ENCODE results near the gene MPO.

MPO gene

DNA sequence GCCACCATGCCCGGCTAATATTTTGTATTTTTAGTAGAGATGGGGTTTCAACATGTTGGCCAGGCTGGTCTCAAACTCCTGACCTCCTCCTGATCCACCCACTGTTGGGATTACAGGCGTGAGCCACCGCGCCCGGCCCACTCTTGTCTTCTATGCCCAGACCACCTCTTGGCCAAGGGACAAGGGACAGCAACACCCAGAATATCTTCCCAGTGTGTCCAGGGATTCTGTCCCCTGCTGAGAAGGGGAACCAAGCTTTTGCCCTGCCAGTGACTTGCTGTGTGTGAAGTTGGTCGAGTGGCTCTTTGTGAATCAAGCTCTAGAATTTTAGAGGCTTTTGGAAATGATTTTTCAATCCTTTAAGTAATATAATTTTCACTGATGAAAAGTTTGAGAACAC, 1.7 kb upstream of the MPO start:
- Histone ChIP-seq H3K4me2 (ENCODE audit: low read length) (no peak overlapping the region), H3K27me3 (ENCODE audit: control insufficient read depth, insufficient read depth, low read length) (peaks cover 30% of the 10 kb centered on the region), H3K36me3 (ENCODE audit: insufficient read depth, low read length) (no peaks in the 10 kb centered on the region), H3K4me3 (ENCODE audit: low read length) (no peak overlapping the region), H3K9ac (ENCODE audit: low read depth, low read length) (no peak overlapping the region), H3K9me3 (replicated peaks; ENCODE audit: low read length) (no peaks in the 10 kb centered on the region), H3K4me1 (ENCODE audit: control insufficient read depth, insufficient read depth, low read length) (peaks cover 9% of the 10 kb centered on the region)

DNA sequence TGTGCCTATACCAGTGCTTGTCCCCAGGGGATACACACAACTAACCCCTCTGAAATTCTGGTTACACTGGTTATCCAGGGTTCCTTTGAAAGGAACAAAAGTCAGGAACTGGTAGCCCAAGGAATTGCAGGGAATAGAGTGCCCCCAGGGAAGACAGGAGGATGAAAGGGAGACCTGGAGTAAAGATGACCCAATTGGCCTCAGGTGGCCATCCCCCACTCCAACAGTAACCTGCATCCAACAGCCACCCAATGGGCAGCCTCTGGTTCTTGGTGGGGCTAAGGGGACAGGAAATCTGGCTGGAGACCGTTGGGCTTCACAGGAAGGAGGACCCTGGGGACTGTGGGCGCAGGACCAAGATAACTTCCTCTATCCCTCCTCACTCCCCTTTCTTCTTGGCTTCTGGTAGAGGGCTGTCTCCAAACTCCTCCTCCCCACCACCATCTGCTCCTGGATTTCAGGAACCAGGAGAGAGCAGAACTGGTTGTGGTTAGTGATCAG, 826 bp upstream of the MPO start:
- Histone ChIP-seq H3K27me3 (ENCODE audit: control insufficient read depth, insufficient read depth, low read length) (peaks cover 32% of the 10 kb centered on the region), H3K4me1 (ENCODE audit: control insufficient read depth, insufficient read depth, low read length) (peaks cover 9% of the 10 kb centered on the region), H3K4me2 (ENCODE audit: low read length) (no peak overlapping the region), H3K4me3 (ENCODE audit: low read length) (no peak overlapping the region), H3K9me3 (replicated peaks; ENCODE audit: low read length) (no peaks in the 10 kb centered on the region), H3K9ac (ENCODE audit: low read depth, low read length) (no peak overlapping the region), H3K36me3 (ENCODE audit: insufficient read depth, low read length) (no peaks in the 10 kb centered on the region)

DNA sequence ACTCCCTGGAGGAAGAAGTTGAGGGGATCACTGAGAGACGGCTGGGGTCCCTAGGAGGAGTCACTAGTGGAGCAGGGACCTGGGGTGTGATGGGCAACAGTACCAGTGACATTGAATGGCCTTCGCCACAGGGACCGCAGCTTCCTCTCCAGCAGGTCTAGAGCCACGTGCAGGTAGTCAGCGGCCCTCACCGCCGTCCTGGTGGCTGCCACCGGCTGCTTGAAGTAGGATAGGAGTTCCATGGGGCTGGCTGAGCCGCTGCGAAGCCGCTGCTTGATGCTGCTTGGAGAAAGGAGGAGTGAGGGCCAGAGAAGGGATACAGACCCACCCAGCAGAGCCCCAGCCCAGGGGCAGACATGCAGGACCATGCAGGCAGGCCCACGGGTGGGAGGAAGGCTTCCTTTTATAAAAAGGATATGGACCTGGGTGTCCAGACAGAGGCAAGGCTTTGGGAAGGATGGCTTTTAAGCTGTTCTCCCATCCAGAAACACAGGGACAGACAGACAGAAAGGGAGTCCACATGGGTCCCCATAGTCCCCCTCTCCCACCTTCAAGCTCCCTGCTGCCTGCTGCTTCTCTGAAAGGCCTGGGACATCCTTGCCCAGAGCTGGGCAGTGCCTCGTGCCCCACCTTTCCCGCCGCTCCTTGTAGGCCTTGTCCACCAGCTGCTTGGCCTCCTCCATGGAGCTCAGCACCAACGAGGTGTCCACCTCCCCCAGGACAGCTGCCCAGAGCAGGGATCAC, 827 bp downstream of the MPO start:
- H3K9me3 ChIP-seq (replicated peaks; ENCODE audit: low read length) = no peaks in the 10 kb centered on the region
- no peak overlapping the region for H3K4me2 ChIP-seq (ENCODE audit: low read length)
- H3K4me1 ChIP-seq (ENCODE audit: control insufficient read depth, insufficient read depth, low read length) = peaks cover 9% of the 10 kb centered on the region
- no peaks in the 10 kb centered on the region for H3K36me3 ChIP-seq (ENCODE audit: insufficient read depth, low read length)
- H3K9ac ChIP-seq (ENCODE audit: low read depth, low read length) = no peak overlapping the region
- peaks cover 37% of the 10 kb centered on the region for H3K27me3 ChIP-seq (ENCODE audit: control insufficient read depth, insufficient read depth, low read length)
- no peak overlapping the region for H3K4me3 ChIP-seq (ENCODE audit: low read length)

- Histone ChIP-seq H3K4me1 (ENCODE audit: control insufficient read depth, insufficient read depth, low read length) (peaks cover 9% of the 10 kb centered on the region), H3K9ac (ENCODE audit: low read depth, low read length) (no peak overlapping the region), H3K4me2 (ENCODE audit: low read length) (peak overlapping the region; percentile 67), H3K9me3 (replicated peaks; ENCODE audit: low read length) (no peaks in the 10 kb centered on the region), H3K27me3 (ENCODE audit: control insufficient read depth, insufficient read depth, low read length) (peaks cover 29% of the 10 kb centered on the region), H3K36me3 (ENCODE audit: insufficient read depth, low read length) (no peaks in the 10 kb centered on the region), H3K4me3 (ENCODE audit: low read length) (peak overlapping the region; percentile 45)
Measured at GRCh38 chr17:58279016-58279711, 1.6 kb downstream of the MPO start.

DNA sequence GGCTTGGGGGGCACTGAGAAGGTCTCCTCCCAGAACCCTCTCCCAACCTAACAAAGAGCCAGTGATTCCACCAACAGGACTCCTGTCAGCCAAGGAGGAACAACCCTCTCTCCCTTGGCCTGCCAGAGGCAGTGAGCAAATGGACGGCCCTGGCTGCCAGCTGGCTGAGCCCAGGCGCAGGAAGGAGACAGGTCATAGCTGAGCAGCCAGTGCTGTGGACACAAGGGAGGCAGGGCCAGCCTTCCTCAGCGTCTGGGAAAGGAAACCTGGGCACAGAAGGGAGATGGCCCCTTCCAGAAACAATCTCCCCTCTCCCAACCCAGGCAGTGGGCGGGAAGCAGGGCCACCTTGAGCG, 2.1 kb downstream of the MPO start:
- Histone ChIP-seq H3K9me3 (replicated peaks; ENCODE audit: low read length) (no peaks in the 10 kb centered on the region), H3K4me1 (ENCODE audit: control insufficient read depth, insufficient read depth, low read length) (peaks cover 9% of the 10 kb centered on the region), H3K4me3 (ENCODE audit: low read length) (peak overlapping the region; percentile 45), H3K9ac (ENCODE audit: low read depth, low read length) (no peak overlapping the region), H3K36me3 (ENCODE audit: insufficient read depth, low read length) (no peaks in the 10 kb centered on the region), H3K27me3 (ENCODE audit: control insufficient read depth, insufficient read depth, low read length) (peaks cover 28% of the 10 kb centered on the region), H3K4me2 (ENCODE audit: low read length) (peak overlapping the region; percentile 67)

- Histone ChIP-seq H3K4me3 (ENCODE audit: low read length) (no peak overlapping the region), H3K36me3 (ENCODE audit: insufficient read depth, low read length) (no peaks in the 10 kb centered on the region), H3K27me3 (ENCODE audit: control insufficient read depth, insufficient read depth, low read length) (peaks cover 28% of the 10 kb centered on the region), H3K9me3 (replicated peaks; ENCODE audit: low read length) (no peaks in the 10 kb centered on the region), H3K4me1 (ENCODE audit: control insufficient read depth, insufficient read depth, low read length) (peaks cover 9% of the 10 kb centered on the region), H3K4me2 (ENCODE audit: low read length) (no peak overlapping the region), H3K9ac (ENCODE audit: low read depth, low read length) (no peak overlapping the region)
Measured at GRCh38 chr17:58277802-58278595, 2.7 kb downstream of the MPO start.

DNA sequence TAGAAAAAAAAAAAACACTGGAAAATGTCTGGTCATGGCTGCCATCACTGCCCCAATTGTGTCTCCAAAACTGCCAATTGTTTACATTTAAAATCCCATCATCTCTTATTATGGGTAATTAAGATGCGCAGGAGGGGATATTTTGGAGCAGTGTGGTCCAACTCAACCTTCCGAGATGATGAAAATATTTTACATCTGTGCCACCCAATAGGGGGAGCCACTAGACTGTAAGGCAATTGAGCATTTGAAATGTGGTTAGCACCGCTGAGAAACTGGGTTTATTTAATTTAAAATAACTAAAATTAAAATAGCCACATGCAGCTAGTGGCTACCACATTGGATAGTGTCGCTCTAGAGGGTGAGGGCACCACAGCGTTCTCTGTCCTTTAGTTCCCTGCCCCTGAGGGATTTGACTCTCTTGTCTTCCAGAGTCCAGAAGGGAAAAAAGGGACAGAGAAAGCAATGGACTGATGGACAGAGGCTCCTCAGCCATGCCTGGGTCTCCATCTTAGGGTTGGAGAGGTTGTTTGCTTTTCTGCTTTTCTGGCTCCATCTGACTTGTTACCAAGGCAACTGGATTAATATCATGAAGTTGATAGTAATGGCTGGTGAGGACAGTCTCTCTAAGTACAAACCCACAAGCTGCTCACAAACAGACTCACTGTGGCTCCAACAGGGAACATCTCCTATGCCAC, 3.5 kb downstream of the MPO start:
- H3K36me3 ChIP-seq (ENCODE audit: insufficient read depth, low read length) = no peaks in the 10 kb centered on the region
- no peak overlapping the region for H3K4me2 ChIP-seq (ENCODE audit: low read length)
- no peak overlapping the region for H3K4me3 ChIP-seq (ENCODE audit: low read length)
- H3K4me1 ChIP-seq (ENCODE audit: control insufficient read depth, insufficient read depth, low read length) = peaks cover 9% of the 10 kb centered on the region
- peaks cover 29% of the 10 kb centered on the region for H3K27me3 ChIP-seq (ENCODE audit: control insufficient read depth, insufficient read depth, low read length)
- H3K9me3 ChIP-seq (replicated peaks; ENCODE audit: low read length) = no peaks in the 10 kb centered on the region
- H3K9ac ChIP-seq (ENCODE audit: low read depth, low read length) = no peak overlapping the region

- no peak overlapping the region for H3K4me2 ChIP-seq (ENCODE audit: low read length)
- H3K27me3 ChIP-seq (ENCODE audit: control insufficient read depth, insufficient read depth, low read length) = peaks cover 33% of the 10 kb centered on the region
- no peaks in the 10 kb centered on the region for H3K36me3 ChIP-seq (ENCODE audit: insufficient read depth, low read length)
- no peak overlapping the region for H3K4me3 ChIP-seq (ENCODE audit: low read length)
- H3K9ac ChIP-seq (ENCODE audit: low read depth, low read length) = no peak overlapping the region
- no peaks in the 10 kb centered on the region for H3K9me3 ChIP-seq (replicated peaks; ENCODE audit: low read length)
- H3K4me1 ChIP-seq (ENCODE audit: control insufficient read depth, insufficient read depth, low read length) = peaks cover 9% of the 10 kb centered on the region
Measured at GRCh38 chr17:58276423-58276822, 4.3 kb downstream of the MPO start.

GRCh38 chr17:58275417-58275816, 5.3 kb downstream of the MPO start:
- H3K4me1 ChIP-seq (ENCODE audit: control insufficient read depth, insufficient read depth, low read length) = peaks cover 9% of the 10 kb centered on the region
- no peaks in the 10 kb centered on the region for H3K9me3 ChIP-seq (replicated peaks; ENCODE audit: low read length)
- H3K4me2 ChIP-seq (ENCODE audit: low read length) = no peak overlapping the region
- no peak overlapping the region for H3K4me3 ChIP-seq (ENCODE audit: low read length)
- no peaks in the 10 kb centered on the region for H3K36me3 ChIP-seq (ENCODE audit: insufficient read depth, low read length)
- no peak overlapping the region for H3K9ac ChIP-seq (ENCODE audit: low read depth, low read length)
- peaks cover 33% of the 10 kb centered on the region for H3K27me3 ChIP-seq (ENCODE audit: control insufficient read depth, insufficient read depth, low read length)

GRCh38 chr17:58273453-58274104, 7.2 kb downstream of the MPO start:
- H3K4me3 ChIP-seq (ENCODE audit: low read length) = no peak overlapping the region
- H3K27me3 ChIP-seq (ENCODE audit: control insufficient read depth, insufficient read depth, low read length) = peaks cover 16% of the 10 kb centered on the region
- no peak overlapping the region for H3K9ac ChIP-seq (ENCODE audit: low read depth, low read length)
- H3K4me2 ChIP-seq (ENCODE audit: low read length) = no peak overlapping the region
- no peaks in the 10 kb centered on the region for H3K36me3 ChIP-seq (ENCODE audit: insufficient read depth, low read length)
- H3K4me1 ChIP-seq (ENCODE audit: control insufficient read depth, insufficient read depth, low read length) = no peaks in the 10 kb centered on the region
- H3K9me3 ChIP-seq (replicated peaks; ENCODE audit: low read length) = no peaks in the 10 kb centered on the region

All from skeletal muscle satellite cell (primary cell).